Measurements from ENCODE around the gene GABRP. TPM values are rescaled to one million over a fixed set of nuclear protein-coding genes. Genes with fewer than 3 reads are reported as not detected.

GABRP gene
- total RNA-seq: not detected in 2 replicates

DNA sequence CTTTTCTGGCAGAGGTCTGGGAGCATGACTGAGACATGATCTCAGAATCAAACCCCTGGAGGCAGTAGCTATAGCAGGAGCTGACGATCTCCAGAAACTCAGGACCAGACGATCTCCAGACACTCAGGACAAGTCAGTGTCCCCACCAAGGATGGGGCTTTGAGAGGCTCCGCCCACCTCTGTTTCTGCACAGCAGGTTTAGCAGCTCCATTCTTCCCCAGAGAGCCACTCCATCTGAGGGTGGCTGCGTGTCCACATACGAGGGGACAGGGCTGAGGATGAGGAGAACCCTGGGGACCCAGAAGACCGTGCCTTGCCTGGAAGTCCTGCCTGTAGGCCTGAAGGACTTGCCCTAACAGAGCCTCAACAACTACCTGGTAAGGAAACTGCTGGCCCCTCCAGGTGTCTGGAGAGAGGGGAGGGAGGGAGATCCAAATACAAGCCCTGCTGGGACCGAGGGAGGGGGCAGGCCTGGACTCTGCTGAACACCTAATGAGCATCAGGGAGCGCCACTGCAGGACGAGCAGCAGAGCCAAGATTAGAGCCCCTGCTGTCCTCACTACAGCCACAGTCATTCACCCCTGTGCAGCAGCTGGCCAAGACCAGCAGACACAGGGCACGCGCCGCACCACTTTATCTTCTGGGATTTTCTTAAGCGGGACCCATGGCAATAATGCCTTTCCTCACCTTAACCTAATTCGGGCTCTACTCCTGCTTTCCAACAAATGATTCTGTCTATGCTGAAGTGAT lies at the start of gene GABRP:
TSS of gene GABRP (plus strand) at position 228 of the 750 bp plus-strand sequence. CDS start 4,891 bp downstream, outside the sequence.

GRCh38 chr5:170861917-170862766 lies 78.6 kb downstream of the GABRP start, which contains the start of gene RANBP17:
RANBP17 (plus strand) TSS chr5:170862018.

Other genes with a start within 250 kb of the GABRP start
- gene RANBP17, start 78.3 kb downstream of the GABRP start, total RNA-seq: 4.7 and 12.0 TPM in 2 replicates